GM10847 (cell line): ENCODE results near the gene STN1.

ENCODE experiments used
- POLR2A ChIP-seq: IDR thresholded peaks from 2 replicates; pipeline ENCODE4 v1.6.1; 2011; ENCODE audit not compliant: insufficient read length; ENCODE audit errors: extremely low read depth

STN1 gene

DNA sequence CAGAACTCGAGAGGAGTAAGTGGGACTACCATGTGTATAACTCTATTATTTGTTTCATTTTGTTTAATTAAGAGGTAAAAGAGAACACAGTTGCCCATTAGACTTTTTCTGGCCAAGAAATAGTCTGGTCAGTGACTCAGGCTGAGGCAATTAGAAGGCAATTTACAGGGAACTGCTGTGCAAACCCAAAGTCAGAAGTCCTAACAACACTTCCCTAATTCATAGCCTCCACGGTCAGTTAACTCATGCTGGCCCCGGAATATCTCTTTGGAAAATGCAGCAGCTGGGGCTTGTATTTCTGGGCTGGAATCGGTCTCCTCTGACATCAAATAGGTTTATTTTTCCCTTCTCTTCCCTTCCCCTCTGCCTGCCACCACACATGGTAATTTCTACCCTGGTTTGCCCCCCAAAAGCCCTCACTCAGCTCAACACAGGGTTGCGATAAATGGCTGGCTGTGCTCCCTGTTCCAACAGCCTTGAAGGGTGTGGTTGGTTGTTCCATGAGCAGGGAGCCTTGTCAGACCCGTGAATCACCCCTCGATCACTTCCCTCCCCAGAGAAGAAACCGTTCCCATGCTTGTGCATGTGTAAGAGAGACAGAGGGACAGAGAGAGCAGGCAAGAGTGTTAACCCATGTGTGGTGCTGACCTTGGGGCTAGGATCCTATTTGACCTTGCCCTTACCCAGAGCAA, 68.0 kb downstream of the STN1 start:
- TF ChIP-seq POLR2A = no peak

DNA sequence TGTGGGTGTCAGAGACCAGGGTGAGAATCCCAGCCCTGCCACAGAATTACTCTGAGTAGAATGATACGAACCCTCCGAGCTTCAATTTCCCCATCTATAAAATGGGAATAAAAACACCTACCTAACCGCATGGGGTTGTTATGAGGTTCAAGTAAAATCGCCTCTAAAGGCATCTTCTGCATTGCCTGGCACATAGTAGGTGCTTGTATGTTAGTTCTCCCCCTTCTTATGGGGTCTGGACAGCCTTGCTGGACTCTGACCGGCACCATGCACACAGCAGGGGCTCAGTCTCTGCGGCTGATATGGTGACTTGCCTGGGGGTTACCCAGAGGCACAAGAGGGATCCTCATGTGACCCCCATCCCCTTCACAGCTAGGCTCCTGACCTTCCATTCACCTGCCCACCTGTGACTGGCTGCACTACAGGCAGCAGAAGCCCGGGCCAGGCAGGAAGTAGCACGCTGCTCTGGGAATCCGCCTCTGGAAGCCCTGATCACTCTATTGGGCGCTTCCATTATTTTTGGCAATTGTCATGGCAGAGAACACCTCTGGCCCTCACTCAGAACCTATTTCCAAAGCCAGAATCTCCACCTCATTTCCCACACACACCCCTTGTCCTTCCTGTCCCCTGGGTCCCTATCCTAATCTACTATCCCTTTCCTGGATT, 68.6 kb downstream of the STN1 start:
- TF ChIP-seq POLR2A = no peak

DNA sequence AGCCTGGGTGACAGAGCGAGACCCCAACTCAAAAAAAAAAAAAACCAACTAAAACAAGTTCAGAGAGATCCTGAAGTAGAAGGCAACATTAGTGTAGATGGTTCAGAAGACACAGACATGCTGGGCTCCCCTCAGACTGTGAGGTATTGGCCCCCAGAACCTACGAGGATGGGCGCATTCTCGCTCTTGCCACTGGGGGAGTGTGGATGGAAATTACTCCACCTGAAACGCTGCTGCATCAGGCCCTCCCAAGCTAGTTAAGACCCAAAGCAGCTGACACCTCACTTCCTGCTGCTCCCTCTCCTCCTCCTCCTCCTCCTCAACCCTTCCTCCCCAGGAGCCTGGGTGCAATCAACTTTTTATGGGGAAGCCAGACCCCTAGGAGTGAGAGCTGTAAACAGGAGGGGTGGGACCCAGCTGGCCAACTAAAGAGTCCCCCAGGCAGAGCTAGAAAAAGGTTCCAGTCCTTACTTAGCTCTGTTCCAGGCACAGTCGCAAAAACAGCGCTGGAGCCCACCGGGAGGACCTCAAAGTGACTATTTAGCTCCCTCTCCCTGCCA, 70.0 kb downstream of the STN1 start:
- TF ChIP-seq POLR2A = no peak

DNA sequence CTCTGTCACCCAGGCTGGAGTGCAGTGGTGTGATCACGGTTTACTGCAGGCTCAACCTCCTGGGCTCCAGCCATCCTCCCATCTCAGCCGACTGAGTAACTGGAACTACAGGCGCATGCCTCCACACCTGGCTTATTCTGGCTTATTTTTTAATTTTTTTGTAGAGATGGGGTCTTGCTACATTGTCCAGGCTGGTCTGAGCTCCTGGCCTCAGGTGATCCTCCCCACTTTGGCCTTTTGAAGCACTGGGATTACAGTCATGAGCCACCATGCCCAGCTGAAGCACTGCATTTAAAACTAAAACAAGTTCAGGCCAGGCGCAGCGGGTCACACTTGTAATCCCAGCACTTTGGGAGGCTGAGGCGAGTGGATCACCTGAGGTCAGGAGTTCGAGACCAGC, 70.6 kb downstream of the STN1 start:
- TF ChIP-seq POLR2A = no peak

DNA sequence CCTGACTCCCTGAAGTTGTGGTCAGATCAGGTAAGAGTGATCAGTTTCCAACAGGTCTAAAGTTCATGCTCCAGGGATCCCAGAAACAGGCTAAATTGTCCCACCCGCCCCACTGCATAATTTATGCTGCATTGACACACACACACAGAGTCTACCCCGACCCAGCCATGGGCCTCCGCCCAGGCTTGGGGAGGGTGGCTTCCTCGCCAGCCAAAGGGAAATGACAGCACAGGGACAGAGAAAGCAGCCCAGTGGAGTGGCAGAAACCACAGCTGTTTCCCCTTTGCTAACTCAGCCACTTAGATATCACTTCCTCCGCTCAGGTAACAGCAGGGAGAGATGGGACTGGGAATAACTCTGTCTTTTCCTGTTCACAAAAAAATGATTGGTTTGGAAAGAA, 72.0 kb downstream of the STN1 start:
- TF ChIP-seq POLR2A = no peak

DNA sequence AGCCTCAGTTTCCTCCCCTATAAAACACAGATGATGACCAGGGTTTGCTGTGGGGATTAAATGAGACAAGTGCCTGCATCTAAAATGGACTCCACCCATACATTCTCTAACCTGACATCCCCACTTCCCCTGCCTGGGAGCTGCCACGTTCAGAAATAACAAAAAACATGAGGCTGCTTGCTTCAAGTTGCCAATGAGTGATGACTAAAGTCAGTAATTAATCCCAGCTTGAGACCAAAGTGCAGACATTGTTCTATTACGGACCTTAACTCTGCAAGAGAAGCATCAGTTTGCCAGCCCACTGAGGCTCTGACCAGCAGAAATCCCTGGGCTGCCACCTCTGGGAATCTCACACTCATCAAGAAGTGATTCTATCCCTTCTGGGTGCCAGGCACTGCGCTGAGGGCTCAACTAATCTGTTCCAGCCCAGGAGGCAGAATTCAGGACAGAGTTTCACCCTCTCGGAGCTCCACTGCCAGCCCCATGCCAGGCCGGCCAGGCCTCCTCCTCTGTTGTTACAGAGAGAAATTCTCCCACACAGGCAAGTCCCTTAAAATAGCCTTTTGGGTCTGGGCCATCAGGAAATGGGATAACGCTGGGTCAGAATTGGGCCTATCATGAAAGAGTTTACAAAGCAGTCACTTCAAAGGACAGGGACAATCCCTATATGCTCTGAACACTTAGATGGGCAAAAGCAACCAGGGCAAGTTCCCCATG, 74.0 kb downstream of the STN1 start:
- no peak for TF ChIP-seq POLR2A

DNA sequence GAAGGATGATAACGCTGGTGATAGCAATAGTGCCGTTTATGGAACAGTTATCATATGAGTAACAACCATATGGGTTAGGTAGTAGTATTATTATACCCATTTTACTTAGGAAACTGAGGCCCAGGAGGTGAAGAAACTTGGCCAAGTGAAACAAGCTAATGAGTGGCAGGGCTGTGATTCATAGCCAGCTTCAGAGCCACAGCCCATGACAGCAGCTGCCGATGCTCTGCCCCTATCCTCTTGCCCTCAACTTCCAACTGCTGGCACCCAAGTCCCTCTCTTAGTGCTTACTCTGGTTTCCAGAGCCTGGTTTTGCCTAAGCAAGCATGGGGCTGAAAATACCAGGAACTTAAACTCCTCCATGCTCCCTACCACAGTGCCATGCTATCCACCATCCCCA, 74.9 kb downstream of the STN1 start:
- TF ChIP-seq POLR2A = no peak

DNA sequence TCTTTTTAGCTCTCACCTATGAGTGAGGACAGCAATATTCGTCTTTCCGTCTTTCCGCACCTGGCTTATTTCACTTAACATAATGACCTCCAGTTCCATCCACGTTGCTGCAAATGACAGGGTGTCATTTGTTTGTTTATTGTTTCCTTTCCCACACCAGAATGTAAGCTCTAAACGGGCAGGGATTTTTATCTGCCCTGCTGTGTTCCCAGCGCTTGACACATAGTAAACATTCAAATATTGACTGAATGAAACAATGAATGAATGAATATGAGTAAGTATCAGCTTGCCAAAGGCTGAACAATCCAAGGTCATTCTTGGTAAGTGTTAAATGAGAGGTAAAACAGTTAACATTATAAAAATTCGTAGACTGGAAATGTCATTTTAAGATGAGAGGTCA, 75.4 kb downstream of the STN1 start:
- no peak for TF ChIP-seq POLR2A

DNA sequence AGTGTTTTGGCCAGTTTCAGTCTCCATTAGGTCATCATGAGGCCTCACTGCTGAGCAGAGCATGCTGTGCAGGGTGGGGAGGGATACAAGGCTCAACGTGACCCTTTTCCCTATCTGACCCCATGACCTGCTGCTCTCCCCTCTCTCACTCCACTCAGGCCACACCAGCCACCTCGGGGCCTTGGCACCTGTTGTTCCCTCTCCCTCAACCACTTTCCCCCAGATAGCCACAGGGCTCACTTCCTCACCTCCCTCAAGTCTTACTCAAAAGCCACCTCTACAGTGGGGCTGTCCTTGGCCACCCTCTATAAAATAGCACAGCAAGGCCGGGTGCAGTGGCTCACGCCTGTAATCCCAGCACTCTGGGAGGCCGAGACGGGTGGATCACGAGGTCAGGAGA, 76.5 kb downstream of the STN1 start:
- TF ChIP-seq POLR2A = no peak

DNA sequence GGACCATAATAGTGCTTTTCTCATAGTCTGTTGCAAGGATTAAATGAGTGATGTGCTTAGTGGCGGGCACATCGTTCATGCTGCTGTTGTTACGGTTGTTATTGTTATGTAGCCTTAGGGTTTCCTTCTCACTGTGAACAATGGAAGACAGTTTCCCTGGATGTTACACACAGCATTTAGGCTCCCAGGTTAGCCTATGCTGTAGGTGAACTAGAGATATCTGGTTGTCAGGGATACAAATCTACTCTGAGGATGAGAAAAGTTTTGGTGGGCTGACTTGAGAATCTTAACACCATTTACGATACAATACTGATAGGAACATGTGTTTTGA, 77.3 kb downstream of the STN1 start:
- TF ChIP-seq POLR2A = no peak

DNA sequence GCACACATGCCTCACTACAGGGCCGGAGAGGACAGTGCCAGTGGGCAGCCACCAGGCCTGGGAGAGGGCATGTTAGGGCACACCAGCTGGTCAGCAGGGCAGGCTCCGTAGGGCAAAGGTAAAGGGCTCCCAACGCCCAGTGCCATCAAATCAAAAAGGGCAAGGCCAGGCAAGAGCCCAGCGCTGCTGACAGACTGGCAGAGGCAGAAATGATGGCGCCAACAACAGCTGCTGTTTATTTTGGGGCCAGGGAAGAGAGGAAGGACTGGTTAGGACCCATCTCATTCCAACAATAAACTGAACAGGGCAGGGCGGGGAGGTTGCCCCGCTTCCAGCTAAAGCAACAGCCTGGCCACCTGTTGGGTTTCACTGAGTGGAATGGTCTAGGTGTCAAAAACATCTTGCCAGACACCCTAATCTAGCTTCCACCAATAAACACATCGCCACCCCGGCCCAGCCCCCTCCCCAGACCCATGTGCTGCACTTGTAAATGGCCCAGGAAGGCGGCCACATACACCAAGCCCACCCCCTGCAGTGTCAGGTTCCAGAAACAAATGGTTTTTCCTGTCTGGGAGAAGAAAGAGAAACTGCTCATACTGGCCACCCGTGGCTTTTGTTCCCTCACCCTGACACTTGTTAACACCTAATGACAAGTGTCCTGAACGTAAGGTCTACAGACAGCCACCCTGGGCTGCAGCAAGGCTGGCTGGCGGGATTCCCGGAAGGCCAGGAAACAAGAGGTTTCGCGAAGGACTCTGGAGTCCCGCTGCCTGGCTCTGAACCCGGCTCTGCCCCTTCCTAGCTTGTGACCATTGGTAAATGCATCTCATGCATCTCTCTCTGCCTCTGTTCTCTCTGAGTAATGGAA, 77.9 kb downstream of the STN1 start:
- TF ChIP-seq POLR2A = no peak

DNA sequence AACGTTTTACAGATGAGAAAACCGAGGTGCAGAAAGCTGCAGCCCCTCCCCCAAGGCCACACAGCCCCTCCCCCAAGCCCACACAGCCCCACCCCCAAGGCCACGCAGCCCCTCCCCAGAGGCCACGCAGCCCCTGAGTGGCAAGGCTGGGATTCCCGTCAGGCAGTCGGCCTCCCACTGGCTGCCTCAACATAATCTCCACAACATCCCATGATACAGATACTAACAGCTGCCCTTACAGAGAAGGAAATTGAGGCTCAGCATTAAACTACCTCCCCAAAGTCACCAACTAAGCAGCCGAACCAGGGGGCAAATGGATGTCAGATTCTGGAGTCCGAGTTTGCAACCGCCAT, 78.5 kb downstream of the STN1 start:
- TF ChIP-seq POLR2A = no peak

DNA sequence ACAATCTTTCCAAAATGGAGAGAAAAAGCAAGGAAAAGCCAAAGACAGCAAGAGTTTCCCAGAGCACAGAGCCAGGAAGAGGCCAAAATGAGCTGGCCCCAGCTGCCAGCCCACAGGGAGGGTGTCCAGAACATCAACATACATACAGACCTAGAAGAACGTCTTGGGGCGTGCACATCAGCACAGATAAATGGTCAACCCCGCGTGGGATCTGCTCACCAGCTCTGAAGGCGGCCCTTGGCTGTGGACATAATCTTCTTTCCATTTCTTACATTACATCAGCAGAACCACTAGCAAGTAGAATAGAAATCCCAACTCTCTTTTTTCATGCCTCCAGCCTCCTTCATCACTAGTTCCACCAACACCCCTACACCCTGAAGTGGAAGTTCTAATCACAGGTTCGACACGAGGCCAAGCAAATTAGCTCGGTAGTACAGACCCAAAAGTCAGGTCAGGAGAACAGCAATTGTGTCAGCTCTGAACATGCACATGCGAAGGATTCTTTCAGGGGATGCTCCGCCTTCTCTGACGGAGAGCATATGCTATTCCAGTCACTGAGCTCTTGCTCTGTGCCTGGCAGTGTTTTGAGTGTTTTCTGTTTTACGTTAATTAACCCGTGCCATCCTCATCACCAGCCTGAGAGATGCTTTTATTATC, 79.0 kb downstream of the STN1 start:
- TF ChIP-seq POLR2A = no peak

DNA sequence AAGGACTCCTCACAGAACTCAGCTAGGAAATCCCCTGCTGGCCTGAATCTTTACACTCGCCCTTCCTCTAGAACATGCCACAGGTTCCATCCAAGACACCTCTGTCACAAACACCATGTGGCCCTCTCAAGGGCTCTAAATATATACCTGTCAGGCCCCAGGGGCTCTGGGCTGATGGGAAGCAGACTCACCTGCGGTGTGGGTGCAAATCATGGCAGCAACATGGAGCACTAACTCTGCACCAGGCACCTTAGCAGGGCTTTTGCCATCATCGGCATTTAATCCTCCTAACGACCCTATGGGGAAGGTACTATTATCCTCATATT, 80.0 kb downstream of the STN1 start:
- no peak for TF ChIP-seq POLR2A
